Retina (tissue), 1 donor: ENCODE results near the gene ZBTB45.
"Not testable (repeated sequence)": the region's sequence is repeated elsewhere in the genome, so short reads cannot be mapped to it uniquely, and the experiment has no call there.

ENCODE experiments used
- DNase-seq: peaks from one replicate; pipeline ENCODE4 v3.0.0-alpha.2; 2016

ZBTB45 gene

GRCh38 chr19:58474997-58475713 is 44.5 kb downstream of the ZBTB45 start:
- peak; percentile 17 for DNase-seq

- no peak for DNase-seq
These were observed 45.2 kb downstream of the ZBTB45 start for GRCh38 chr19:58474291-58474996.

DNA sequence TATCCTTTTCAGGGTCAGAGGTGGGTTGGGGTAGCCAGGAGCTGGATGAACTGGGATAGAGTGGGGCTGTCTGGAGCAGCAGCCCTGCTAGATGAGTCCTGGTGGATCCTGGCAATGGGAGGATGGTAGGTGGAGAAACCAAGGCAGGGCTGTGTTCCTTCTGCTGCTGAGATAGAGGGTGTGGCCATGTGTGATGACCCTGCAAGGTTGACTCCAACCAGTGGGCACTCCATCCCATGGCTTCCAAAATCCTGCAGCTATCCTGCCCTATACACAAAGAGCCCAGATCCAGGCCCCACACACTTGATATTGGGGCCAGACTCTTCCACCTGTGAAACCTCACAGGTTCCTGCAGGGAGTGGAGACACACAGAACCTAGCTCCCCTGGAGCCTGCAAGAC is 45.8 kb downstream of the ZBTB45 start:
- no peak for DNase-seq

GRCh38 chr19:58471736-58472135 is 47.9 kb downstream of the ZBTB45 start:
- no peak for DNase-seq

DNA sequence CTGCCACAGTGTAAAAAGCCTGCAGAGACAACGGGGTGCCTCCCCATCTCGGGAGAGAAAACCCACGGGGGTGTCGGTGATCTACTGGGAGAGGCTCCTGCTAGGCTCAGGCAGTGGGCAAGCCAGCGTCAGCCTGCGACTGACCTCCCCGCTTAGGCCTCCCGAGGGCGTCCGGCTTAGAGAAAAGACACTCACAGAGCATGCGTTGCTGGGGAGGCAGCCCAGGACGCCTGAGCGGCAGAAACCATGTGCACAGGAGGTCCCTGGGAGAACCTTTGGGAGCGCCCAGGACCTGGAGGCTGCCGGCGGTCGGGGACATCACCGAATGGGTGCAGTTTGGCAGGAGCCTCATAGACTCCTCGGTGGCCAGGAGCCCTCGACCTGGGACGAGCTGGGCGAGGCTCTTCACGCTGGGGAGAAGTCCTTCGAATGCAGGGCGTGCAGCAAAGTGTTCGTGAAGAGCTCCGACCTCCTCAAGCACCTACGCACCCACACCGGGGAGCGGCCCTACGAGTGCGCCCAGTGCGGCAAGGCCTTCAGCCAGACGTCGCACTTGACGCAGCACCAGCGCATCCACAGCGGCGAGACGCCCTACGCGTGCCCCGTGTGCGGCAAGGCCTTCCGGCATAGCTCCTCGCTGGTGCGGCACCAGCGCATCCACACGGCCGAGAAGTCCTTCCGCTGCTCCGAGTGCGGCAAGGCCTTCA is 48.6 kb downstream of the ZBTB45 start:
- DNase-seq = not testable (repeated sequence)

- DNase-seq = no peak
These were observed 50.2 kb downstream of the ZBTB45 start for GRCh38 chr19:58469241-58470013.

DNA sequence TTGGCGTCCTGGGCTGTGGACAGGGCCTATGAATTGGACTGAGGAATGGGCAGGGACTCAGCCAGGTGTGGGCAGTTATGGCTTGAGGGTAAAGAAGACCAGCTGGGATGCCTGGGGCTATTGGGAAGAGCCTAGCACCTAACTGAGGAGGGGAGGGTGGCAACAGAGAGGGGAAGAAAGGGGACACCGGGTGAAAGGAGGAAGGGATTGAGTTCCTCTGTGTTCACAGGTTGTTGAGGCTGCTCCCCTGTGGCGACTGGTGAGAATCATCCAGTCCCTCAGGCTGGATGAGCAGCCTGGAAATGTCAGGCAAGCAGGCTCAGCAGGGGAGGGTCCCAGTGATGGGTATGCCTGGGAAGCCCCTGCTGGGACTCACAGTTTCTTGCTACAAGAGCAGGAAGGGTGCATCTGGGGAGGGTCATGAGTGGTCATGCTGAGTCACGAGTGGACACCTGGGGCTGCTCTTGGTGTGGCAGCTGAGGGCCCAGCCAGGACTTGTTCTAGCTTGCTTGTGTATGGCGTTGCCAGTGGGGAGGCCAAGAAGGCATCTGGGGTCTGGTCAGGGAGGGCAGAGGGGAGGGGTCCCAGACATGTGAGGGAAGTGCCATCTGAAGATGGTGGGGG is 51.3 kb downstream of the ZBTB45 start:
- no peak for DNase-seq

DNA sequence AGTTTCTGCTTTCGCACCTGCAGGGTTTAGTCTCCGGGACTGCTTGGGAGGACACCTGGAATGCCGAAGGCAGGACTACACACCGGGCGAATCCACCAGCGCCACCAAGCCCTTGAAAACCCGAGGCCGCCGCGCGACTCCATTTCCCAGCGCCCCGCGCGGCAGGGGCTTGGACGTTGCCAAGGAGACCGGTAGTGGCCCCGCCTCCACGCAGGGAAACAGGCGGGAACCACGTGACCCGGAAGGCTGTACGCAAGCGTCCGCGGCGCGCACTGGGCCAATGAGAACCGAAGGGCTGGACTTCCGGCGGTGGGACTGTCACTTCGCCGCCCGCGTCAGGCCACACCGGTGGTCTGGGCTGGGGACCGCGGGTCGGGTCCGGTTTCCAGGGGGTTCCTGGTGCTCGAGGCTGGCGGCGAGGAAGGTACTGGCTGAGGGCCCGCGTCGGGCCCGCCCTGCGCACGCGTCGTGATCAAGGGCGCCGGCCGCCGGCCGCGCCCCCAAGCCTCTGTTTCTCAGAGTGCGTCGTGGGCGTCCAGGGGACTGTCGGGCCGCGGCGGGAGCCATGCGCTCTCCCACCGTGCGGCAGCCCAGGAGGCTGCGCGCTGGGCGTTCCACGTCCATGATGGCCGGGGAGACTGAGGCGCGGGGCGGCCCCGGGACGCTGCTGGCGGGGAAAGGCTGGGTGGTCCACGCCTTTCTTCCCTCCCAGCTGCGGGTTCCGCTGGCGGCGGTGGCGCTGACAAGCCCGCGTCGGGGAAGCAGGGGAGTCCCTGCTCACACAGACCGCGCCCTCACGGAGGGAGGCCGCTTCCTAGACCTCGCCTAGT is 52.6 kb downstream of the ZBTB45 start, which contains the start of gene ZNF324:
ZNF324 (plus strand) TSS at position 321 of the 830 bp plus-strand sequence. CDS start 2,106 bp downstream, outside the sequence.
- DNase-seq = peak; percentile 97

DNA sequence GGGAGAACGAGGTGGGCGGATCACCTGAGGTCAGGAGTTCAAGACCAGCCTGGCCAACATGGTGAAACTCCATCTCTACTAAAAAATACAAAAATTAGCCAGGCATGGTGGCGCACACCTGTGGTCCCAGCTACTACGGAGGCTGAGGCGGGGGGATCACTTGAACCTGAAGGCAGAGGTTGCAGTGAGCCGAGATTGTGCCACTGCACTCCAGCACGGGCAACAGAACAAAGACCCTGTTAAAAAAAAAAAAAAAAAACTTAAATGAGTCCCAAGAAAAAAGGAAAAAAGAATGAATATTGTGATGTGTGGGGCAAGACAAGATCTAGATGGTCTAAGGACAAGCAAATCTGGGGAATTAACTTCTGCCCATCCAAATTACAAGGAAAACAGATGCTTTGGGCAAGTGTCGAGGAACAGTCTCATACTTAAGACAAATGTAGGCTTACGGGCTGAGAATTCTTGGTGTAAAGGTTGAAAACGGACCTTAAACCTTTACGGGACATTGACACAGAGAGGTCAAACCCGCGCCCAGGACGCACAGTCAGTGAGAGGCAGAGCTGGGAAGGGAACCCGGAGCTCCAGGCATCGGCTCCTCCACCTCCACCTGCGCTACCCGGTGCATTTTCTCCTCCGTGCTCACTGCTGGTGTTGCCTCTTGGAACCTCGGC is 53.4 kb downstream of the ZBTB45 start:
- DNase-seq = no peak
